GM10266 (cell line): Measurements from ENCODE around the gene ITPRIP.

Source experiments
- DNase-seq: peaks from one replicate; pipeline ENCODE4 v3.0.0; 2012; ENCODE audit errors: extremely low spot score
- CTCF ChIP-seq: IDR thresholded peaks from 2 replicates; pipeline ENCODE4 v1.5.1; 2012; ENCODE audit warnings: mild to moderate bottlenecking, low read depth; ENCODE audit not compliant: control insufficient read depth, insufficient read depth; ENCODE audit errors: missing control alignments

ITPRIP gene

DNA sequence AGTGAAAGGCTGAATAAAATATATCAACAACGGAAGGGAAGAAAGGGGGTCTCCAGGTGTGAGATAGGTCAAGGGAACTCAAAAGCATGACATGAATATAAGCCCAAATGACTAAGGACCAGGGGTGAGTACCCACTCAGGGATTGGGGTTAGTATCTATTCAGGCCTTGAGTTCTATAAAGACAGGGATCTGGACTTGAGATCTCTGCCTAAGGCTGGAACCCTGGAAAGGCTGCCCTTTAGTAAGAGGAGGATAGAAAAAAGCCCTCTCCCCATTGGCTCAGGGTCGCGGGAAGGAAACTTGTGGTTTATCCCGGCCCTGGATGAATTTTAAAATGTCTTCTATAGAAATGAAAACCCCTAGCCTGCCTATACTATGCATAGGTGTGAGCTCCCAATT, 2.4 kb upstream of the ITPRIP start:
- TF ChIP-seq CTCF: no peak
- DNase-seq: no peak

- no peak for TF ChIP-seq CTCF
Measured at GRCh38 chr10:104340111-104340526, 1.9 kb upstream of the ITPRIP start.

DNA sequence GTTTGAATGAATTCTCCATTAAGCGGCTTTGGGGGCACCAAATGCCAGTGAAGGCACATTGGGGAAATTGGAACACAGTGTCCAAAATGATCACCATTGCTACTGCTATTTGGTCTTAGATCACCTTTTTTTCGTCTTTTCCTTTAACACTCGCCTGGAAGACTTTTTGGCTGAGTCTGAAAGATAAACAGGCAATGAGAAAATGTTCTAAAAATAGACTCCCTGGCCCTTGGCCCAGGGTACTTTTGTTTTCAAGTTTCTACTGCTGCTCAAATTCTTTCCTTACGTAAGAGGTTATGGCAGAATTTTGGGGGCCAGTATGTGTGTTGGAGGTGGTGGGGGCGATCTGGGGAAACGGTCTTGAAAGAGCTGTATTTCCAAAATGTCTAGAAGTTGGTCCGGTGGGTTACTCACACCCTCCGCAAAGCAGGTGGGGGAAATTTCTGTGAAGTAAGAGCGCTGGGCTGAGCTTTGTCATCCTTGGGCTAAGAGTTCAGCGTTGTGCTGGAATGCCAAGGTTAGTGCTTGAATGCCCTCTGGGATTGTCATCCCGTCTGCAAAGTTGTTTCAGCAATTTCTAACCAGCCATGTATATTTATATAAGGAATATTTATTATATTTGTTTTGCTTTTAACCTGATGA, 1.3 kb upstream of the ITPRIP start:
- no peak for DNase-seq
- no peak for TF ChIP-seq CTCF

More at GRCh38 chr10:104340111-104340526, 1.9 kb upstream of the ITPRIP start:
- no peak for DNase-seq

DNA sequence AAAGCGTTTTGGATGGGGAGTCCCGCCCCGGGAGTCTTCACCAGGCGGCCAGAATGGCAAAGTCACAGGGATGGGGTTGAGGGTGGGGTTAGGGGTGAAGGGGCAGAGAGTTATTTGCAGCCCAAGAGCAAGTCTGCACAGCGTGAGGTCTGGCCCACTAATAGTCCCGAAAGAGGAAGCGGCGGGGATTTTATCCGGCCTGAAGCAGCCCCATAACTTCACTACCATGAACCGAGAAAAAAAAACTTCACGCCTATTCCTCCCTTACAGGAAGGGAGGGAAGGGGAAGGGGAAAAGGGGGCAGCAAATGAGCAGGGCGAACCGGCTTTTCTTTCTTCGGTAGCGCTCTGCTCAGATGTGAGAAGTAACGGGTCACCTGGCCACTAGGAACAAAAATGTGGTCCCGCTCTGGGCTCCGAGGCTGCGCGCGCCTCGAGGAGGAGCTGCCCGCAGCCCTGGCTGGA, 712 bp downstream of the ITPRIP start:
- peak; percentile 50 for DNase-seq

DNA sequence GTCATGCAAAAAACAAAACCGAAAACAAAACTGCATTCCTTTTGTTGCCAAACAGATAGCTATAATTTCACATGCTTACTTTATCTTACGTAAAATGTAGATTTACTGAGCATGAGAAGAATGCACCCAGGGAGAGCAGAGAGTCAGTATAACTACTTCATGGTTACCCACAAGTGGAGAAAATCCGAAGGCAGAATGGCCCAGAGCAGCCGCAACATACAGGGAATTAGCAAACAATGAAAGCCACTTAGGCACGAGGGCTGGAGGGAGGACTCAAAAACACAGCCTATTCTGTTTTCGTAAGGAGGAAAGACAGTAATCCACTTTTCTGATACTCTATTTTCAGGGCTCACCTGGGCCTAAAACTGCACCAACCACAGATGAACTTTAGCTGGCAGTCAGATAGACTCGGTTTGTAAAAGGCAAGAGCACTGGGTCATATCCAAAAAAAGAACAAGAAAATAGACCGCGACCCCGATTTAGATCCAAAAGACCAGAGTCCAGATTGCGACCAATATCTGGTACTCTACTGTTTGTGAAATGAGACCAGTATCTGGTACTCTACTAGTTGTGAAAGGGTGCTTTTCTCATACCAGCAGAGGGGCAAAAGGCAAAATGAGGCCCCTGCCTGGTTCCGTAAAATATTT, 1.3 kb downstream of the ITPRIP start:
- TF ChIP-seq CTCF: no peak
- DNase-seq: no peak

More for the DNA sequence above, 712 bp downstream of the ITPRIP start:
- no peak for TF ChIP-seq CTCF

DNA sequence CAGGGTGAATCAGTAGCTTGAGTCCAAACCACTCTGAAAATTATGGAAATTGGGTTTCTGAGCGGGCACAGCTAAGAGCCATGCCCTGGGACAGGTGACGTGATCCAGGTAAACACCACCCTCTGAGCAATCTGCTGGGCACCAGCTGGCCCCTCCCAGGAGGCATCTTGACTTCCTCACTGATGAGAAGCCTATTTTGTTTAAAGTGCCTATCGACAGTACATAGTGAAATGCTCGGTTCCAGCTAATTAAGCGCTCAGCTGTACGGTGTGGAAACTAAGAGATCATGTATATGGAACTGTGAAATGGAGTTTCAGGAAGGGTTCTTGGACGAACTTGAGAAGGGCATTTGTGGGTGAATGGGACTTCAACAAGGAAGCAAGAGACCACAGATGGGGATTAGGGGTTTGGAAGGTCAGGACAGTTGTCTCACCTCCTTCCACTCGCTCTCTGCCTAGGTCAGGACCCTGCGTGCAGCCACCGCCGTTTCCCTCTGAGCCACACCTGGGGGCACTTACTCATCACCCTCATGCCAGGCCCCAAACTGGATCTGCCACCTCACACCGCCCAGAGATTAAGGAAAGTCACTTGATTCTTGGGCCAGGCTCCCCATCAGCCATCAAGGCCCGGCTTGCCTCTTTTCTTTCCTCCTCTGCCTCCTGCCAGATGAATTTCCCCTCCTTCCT, 3.2 kb downstream of the ITPRIP start:
- TF ChIP-seq CTCF: no peak
- DNase-seq: no peak

GRCh38 chr10:104334561-104334960, 3.7 kb downstream of the ITPRIP start:
- no peak for TF ChIP-seq CTCF
- DNase-seq: no peak
